SK-N-SH (cell line): ENCODE measurements around the gene SLC30A2. TPM values are rescaled to one million over a fixed set of nuclear protein-coding genes. Genes with fewer than 3 reads are reported as not detected.

Experiments
- CTCF ChIA-PET: fragments of 300-600, 350-600 bp; formaldehyde crosslinking; extraction: SDS; loops from one replicate; lab custom pipeline; 2021; lab: Yijun Ruan, JAX
- POLR2A ChIA-PET: fragments of 350-600 bp; sonication (Branson Sonifier 250); formaldehyde crosslinking; extraction: SDS; loops from one replicate; lab custom pipeline; 2020; ENCODE audit warnings: antibody characterized with exemption, inconsistent platforms; lab: Yijun Ruan, JAX
- DNase-seq: peaks from one replicate; pipeline ENCODE4 v3.0.0; 2012
- H2AFZ ChIP-seq: fragments of 200-600 bp; sonication (generic); 2 replicates; pipeline ENCODE4 v1.8.1; 2016; ENCODE audit warnings: antibody characterized with exemption, mild to moderate bottlenecking, low read depth
- H3F3A ChIP-seq: fragments of 200-600 bp; sonication (generic); replicated peaks from 2 replicates; pipeline ENCODE3; 2016; ENCODE audit warnings: antibody characterized with exemption, mild to moderate bottlenecking; ENCODE audit not compliant: insufficient read depth
- H3K27ac ChIP-seq, 2 experiments: fragments of 200-500 bp in 1 of 2; fragments of 200-600 bp in 1 of 2; sonication (Bioruptor generic) in 1 of 2; sonication (generic), shearing (Covaris generic) in 1 of 2; 2 replicates each; pipeline versions ENCODE4 v1.5.1 to v1.6.1; 2014 to 2016; ENCODE audit warnings: low read depth in 2 of 2, inconsistent platforms in 1 of 2, low read length in 1 of 2, mild to moderate bottlenecking in 1 of 2, mixed read lengths in 1 of 2
- H3K27me3 ChIP-seq: fragments of 200-600 bp; sonication (generic), shearing (Covaris generic); 2 replicates; pipeline ENCODE4 v1.6.1; 2016; ENCODE audit warnings: mixed run types; ENCODE audit not compliant: insufficient read depth
- H3K36me3 ChIP-seq, 2 experiments: fragments of 200-500 bp in 1 of 2; fragments of 200-600 bp in 1 of 2; sonication (Bioruptor generic) in 1 of 2; sonication (generic) in 1 of 2; replicated peaks in 1 of 2; 2 replicates each; pipeline versions ENCODE3 to v1.5.1; 2014 to 2016; ENCODE audit warnings: low read length in 1 of 2, mild to moderate bottlenecking in 1 of 2; ENCODE audit not compliant: insufficient read depth in 2 of 2, control insufficient read depth in 1 of 2
- H3K4me1 ChIP-seq, 2 experiments: fragments of 200-500 bp in 1 of 2; fragments of 200-600 bp in 1 of 2; sonication (Bioruptor generic) in 1 of 2; sonication (generic), shearing (Covaris generic) in 1 of 2; 2 replicates each; pipeline versions ENCODE4 v1.5.1 to v1.6.1; 2014 to 2016; ENCODE audit warnings: low read depth in 1 of 2, low read length in 1 of 2, mixed run types in 1 of 2; ENCODE audit not compliant: insufficient read depth in 2 of 2, control insufficient read depth in 1 of 2
- H3K4me2 ChIP-seq: fragments of 200-600 bp; sonication (generic), shearing (Covaris generic); 2 replicates; pipeline ENCODE4 v1.6.1; 2017; ENCODE audit warnings: mixed run types
- H3K4me3 ChIP-seq, 2 experiments: fragments of 200-500 bp in 1 of 2; fragments of 200-600 bp in 1 of 2; sonication (Bioruptor generic) in 1 of 2; sonication (generic), shearing (Covaris generic) in 1 of 2; 2 replicates each; pipeline versions ENCODE4 v1.5.1 to v1.8.1; 2014 to 2016; ENCODE audit warnings: low read depth in 2 of 2, inconsistent platforms in 1 of 2, low read length in 1 of 2, mild to moderate bottlenecking in 1 of 2, mixed read lengths in 1 of 2, moderate library complexity in 1 of 2
- H3K79me2 ChIP-seq: fragments of 200-600 bp; sonication (generic); 2 replicates; pipeline ENCODE4 v1.8.1; 2017; ENCODE audit warnings: mild to moderate bottlenecking; ENCODE audit not compliant: insufficient read depth
- H3K9ac ChIP-seq: fragments of 200-600 bp; sonication (generic); 2 replicates; pipeline ENCODE4 v1.6.1; 2017; ENCODE audit warnings: mixed run types
- H3K9me2 ChIP-seq: fragments of 200-600 bp; sonication (generic); 2 replicates; pipeline ENCODE4 v1.6.1; 2017; ENCODE audit warnings: mixed run types
- H3K9me3 ChIP-seq: fragments of 200-600 bp; sonication (generic); 2 replicates; pipeline ENCODE4 v1.6.1; 2017; ENCODE audit warnings: mixed run types, mild to moderate bottlenecking, moderate library complexity
- H4K20me1 ChIP-seq: fragments of 200-600 bp; sonication (generic); 2 replicates; pipeline ENCODE4 v1.6.1; 2017; ENCODE audit warnings: mild to moderate bottlenecking, mixed run types; ENCODE audit not compliant: insufficient read depth
- EZH2phosphoT487 ChIP-seq: fragments of 200-600 bp; sonication (generic); IDR thresholded peaks from 2 replicates; pipeline ENCODE4 v1.6.1; 2017; ENCODE audit warnings: low read depth, mixed run types, mild to moderate bottlenecking, antibody characterized with exemption, moderate library complexity, borderline replicate concordance
- FOSL2 ChIP-seq: IDR thresholded peaks from 2 replicates; pipeline ENCODE4 v1.4.0; 2012; ENCODE audit warnings: low read depth, mild to moderate bottlenecking, moderate library complexity, borderline replicate concordance
- FOXJ3 ChIP-seq: sonication (generic); formaldehyde crosslinking; IDR thresholded peaks from 2 replicates; pipeline ENCODE4 v1.5.1; 2020; ENCODE audit warnings: mild to moderate bottlenecking, missing genetic modification reagents
- FOXM1 ChIP-seq: IDR thresholded peaks from 2 replicates; pipeline ENCODE4 v1.4.0; 2012; ENCODE audit warnings: low read depth, mild to moderate bottlenecking
- GATA2 ChIP-seq: sonication (generic); formaldehyde crosslinking; IDR thresholded peaks from 2 replicates; pipeline ENCODE4 v1.5.0; 2020; ENCODE audit warnings: mild to moderate bottlenecking, missing genetic modification reagents
- MEF2A ChIP-seq: IDR thresholded peaks from 2 replicates; pipeline ENCODE4 v1.4.0; 2012; ENCODE audit warnings: low read depth, borderline replicate concordance
- NFIC ChIP-seq: IDR thresholded peaks from 2 replicates; pipeline ENCODE4 v1.4.0; 2012; ENCODE audit warnings: borderline replicate concordance
- NRF1 ChIP-seq: IDR thresholded peaks from 2 replicates; pipeline ENCODE4 v1.6.1; 2012; ENCODE audit warnings: low read depth, mild to moderate bottlenecking, low read length
- RCOR1 ChIP-seq: fragments of 150-350 bp; IDR thresholded peaks from 2 replicates; pipeline ENCODE4 v1.6.1; 2017; ENCODE audit warnings: antibody characterized with exemption, low read length
- TCF12 ChIP-seq: IDR thresholded peaks from 2 replicates; pipeline ENCODE4 v1.4.0; 2012
- USF2 ChIP-seq: fragments of 150-350 bp; IDR thresholded peaks from 2 replicates; pipeline ENCODE4 v1.6.1; 2017; ENCODE audit warnings: antibody characterized with exemption, low read length, low read depth, borderline replicate concordance
- ZBTB33 ChIP-seq: IDR thresholded peaks from 2 replicates; pipeline ENCODE4 v1.4.0; 2012; ENCODE audit warnings: low read depth, borderline replicate concordance
- WGBS: methylation state at CpG from one replicate; pipeline ENCODE4 v1.1.6; 2017; ENCODE audit warnings: low lambda C conversion rate; 5-methylcytosine and 5-hydroxymethylcytosine counted together
- polyA plus RNA-seq, 3 experiments: library from polyadenylated mRNA; depleted of rRNA; stranded (reverse); fragments of >200 nt; gene quantifications; 2 replicates each; pipeline ENCODE4 v1.2.3, GENCODE V29; 2012
- TF ChIP-seq, protein P1 (sequence below): fragments of 200-600 bp; sonication (generic); IDR thresholded peaks from 2 replicates; pipeline ENCODE4 v1.6.1; 2017; ENCODE audit warnings: antibody characterized with exemption, mild to moderate bottlenecking, moderate library complexity

SLC30A2 gene
- polyA plus RNA-seq, 1 of the 3 experiments (the other 2 are of a cell fraction), result not detected

GRCh38 chr1:26070296-26070962 lies 24.5 kb upstream of the SLC30A2 start:
- POLR2A ChIA-PET, result no interaction called here
- Histone ChIP-seq H2AFZ (no peak overlapping the region), H3K9ac (no peak overlapping the region), H3K27ac (no peak overlapping the region), H4K20me1 (no peaks in the 10 kb centered on the region), H3K4me3 (no peak overlapping the region), H3K4me1 (peaks cover 0 to 3% of the 10 kb centered on the region in 2 experiments; a peak in 1 of 4 replicates), H3K9me3 (no peaks in the 10 kb centered on the region), H3K9me2 (no peaks in the 10 kb centered on the region), H3K4me2 (no peak overlapping the region), H3K79me2 (no peaks in the 10 kb centered on the region), H3K27me3 (peaks cover 33% of the 10 kb centered on the region), H3K36me3 (no peaks in the 10 kb centered on the region), H3F3A (no peaks in the 10 kb centered on the region)
- 74% methylated on average over 4 of the region's 4 CpGs for WGBS
- CTCF ChIA-PET, result interaction anchor here (0.8 kb wide), 2 partner anchors 15 to 26 kb away, joined by 3 read pairs; no protein-coding TSS in a partner anchor
- no peak for TF ChIP-seq FOSL2
- TF ChIP-seq TCF12, result no peak
- TF ChIP-seq, protein P1, sequence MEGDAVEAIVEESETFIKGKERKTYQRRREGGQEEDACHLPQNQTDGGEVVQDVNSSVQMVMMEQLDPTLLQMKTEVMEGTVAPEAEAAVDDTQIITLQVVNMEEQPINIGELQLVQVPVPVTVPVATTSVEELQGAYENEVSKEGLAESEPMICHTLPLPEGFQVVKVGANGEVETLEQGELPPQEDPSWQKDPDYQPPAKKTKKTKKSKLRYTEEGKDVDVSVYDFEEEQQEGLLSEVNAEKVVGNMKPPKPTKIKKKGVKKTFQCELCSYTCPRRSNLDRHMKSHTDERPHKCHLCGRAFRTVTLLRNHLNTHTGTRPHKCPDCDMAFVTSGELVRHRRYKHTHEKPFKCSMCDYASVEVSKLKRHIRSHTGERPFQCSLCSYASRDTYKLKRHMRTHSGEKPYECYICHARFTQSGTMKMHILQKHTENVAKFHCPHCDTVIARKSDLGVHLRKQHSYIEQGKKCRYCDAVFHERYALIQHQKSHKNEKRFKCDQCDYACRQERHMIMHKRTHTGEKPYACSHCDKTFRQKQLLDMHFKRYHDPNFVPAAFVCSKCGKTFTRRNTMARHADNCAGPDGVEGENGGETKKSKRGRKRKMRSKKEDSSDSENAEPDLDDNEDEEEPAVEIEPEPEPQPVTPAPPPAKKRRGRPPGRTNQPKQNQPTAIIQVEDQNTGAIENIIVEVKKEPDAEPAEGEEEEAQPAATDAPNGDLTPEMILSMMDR, result no peak
- TF ChIP-seq ZBTB33, result no peak
- no peak for TF ChIP-seq USF2
- no peak for TF ChIP-seq EZH2phosphoT487
- no peak for TF ChIP-seq RCOR1
- no peak for DNase-seq

GRCh38 chr1:26069941-26070295 lies 24.0 kb upstream of the SLC30A2 start:
- no peak for TF ChIP-seq GATA2 (CRISPR knock-in tag)
- no peak for TF ChIP-seq ZBTB33
- TF ChIP-seq RCOR1, result no peak
- no peak for TF ChIP-seq FOXJ3 (CRISPR knock-in tag)
- no peak for TF ChIP-seq NRF1
- TF ChIP-seq MEF2A, result no peak
- no peak for TF ChIP-seq FOXM1
- TF ChIP-seq USF2, result no peak
- no peak for TF ChIP-seq NFIC
- Histone ChIP-seq H3K27me3 (peaks cover 33% of the 10 kb centered on the region), H3K9me2 (no peaks in the 10 kb centered on the region), H3K9ac (no peak overlapping the region), H3K4me3 (no peak overlapping the region), H3K36me3 (no peaks in the 10 kb centered on the region), H3F3A (no peaks in the 10 kb centered on the region), H3K9me3 (no peaks in the 10 kb centered on the region), H3K79me2 (no peaks in the 10 kb centered on the region), H3K4me2 (no peak overlapping the region), H2AFZ (no peak overlapping the region), H3K27ac (no peak overlapping the region), H3K4me1 (peaks cover 0 to 3% of the 10 kb centered on the region in 2 experiments; a peak in 1 of 4 replicates), H4K20me1 (no peaks in the 10 kb centered on the region)
- POLR2A ChIA-PET, result no interaction called here
- CTCF ChIA-PET, result no interaction called here
- no peak for DNase-seq
- 21% methylated on average over 1 of the region's 1 CpG for WGBS
